Measurements from ENCODE around the gene MXD3. TPM values are rescaled to one million over a fixed set of nuclear protein-coding genes. Genes with fewer than 3 reads are reported as not detected.

MXD3 gene
- total and polyA plus RNA-seq, 2 donors, result 16.1 to 44.8 TPM

GRCh38 chr5:177336603-177337494 lies 25.2 kb upstream of the MXD3 start:
- H3K36me3 ChIP-seq (ENCODE audit: control insufficient read depth in 2 of 2, insufficient read depth in 2 of 2, low read length in 1 of 2), result peaks cover 77 to 81% of the 10 kb centered on the region in 2 donors
- no peak overlapping the region for H3K27ac ChIP-seq (ENCODE audit: low read depth in 1 of 2, low read length in 1 of 2)
- H3K9me3 ChIP-seq (ENCODE audit: control insufficient read depth in 2 of 2, insufficient read depth in 1 of 2, low read length in 1 of 2), result peaks cover 1 to 4% of the 10 kb centered on the region in 2 donors
- peaks cover 0 to 6% of the 10 kb centered on the region in 2 donors for H3K4me1 ChIP-seq (ENCODE audit: control insufficient read depth in 2 of 2, insufficient read depth in 2 of 2, low read length in 2 of 2)
- DNase-seq (ENCODE audit: low read depth in 6 of 9, low spot score in 9 of 9), result no peak
- H3K27me3 ChIP-seq (ENCODE audit: control insufficient read depth in 2 of 2, insufficient read depth in 1 of 2, low read length in 1 of 2), result no peaks in the 10 kb centered on the region
- 98% methylated on average over 36 of the region's 36 CpGs for WGBS
- H3K4me3 ChIP-seq (ENCODE audit: low read length in 2 of 2), result no peak overlapping the region

GRCh38 chr5:177336112-177336511 lies 24.4 kb upstream of the MXD3 start:
- H3K27ac ChIP-seq (ENCODE audit: low read depth in 1 of 2, low read length in 1 of 2), result no peak overlapping the region
- H3K27me3 ChIP-seq (ENCODE audit: control insufficient read depth in 2 of 2, insufficient read depth in 1 of 2, low read length in 1 of 2), result no peaks in the 10 kb centered on the region
- WGBS, result 74% methylated on average over 12 of the region's 12 CpGs
- peaks cover 0 to 11% of the 10 kb centered on the region in 2 donors for H3K4me1 ChIP-seq (ENCODE audit: control insufficient read depth in 2 of 2, insufficient read depth in 2 of 2, low read length in 2 of 2)
- no peak overlapping the region for H3K4me3 ChIP-seq (ENCODE audit: low read length in 2 of 2)
- DNase-seq (ENCODE audit: low read depth in 6 of 9, low spot score in 9 of 9), result peak in 1 of 9 donors; percentile 47
- H3K9me3 ChIP-seq (ENCODE audit: control insufficient read depth in 2 of 2, insufficient read depth in 1 of 2, low read length in 1 of 2), result peaks cover 1 to 4% of the 10 kb centered on the region in 2 donors
- H3K36me3 ChIP-seq (ENCODE audit: control insufficient read depth in 2 of 2, insufficient read depth in 2 of 2, low read length in 1 of 2), result peaks cover 77 to 89% of the 10 kb centered on the region in 2 donors

- no peak overlapping the region for H3K27ac ChIP-seq (ENCODE audit: low read depth in 1 of 2, low read length in 1 of 2)
- H3K27me3 ChIP-seq (ENCODE audit: control insufficient read depth in 2 of 2, insufficient read depth in 1 of 2, low read length in 1 of 2), result no peaks in the 10 kb centered on the region
- H3K36me3 ChIP-seq (ENCODE audit: control insufficient read depth in 2 of 2, insufficient read depth in 2 of 2, low read length in 1 of 2), result peaks cover 81 to 93% of the 10 kb centered on the region in 2 donors
- H3K4me1 ChIP-seq (ENCODE audit: control insufficient read depth in 2 of 2, insufficient read depth in 2 of 2, low read length in 2 of 2), result peaks cover 0 to 11% of the 10 kb centered on the region in 2 donors
- no peak for DNase-seq (ENCODE audit: low read depth in 6 of 9, low spot score in 9 of 9)
- 97% methylated on average over 7 of the region's 7 CpGs for WGBS
- H3K9me3 ChIP-seq (ENCODE audit: control insufficient read depth in 2 of 2, insufficient read depth in 1 of 2, low read length in 1 of 2), result peaks cover 1 to 4% of the 10 kb centered on the region in 2 donors
- H3K4me3 ChIP-seq (ENCODE audit: low read length in 2 of 2), result no peak overlapping the region
Measured at GRCh38 chr5:177335701-177336065, 24.0 kb upstream of the MXD3 start.

GRCh38 chr5:177334781-177335700 lies 23.3 kb upstream of the MXD3 start:
- Histone ChIP-seq H3K4me3 (ENCODE audit: low read length in 2 of 2) (no peak overlapping the region), H3K4me1 (ENCODE audit: control insufficient read depth in 2 of 2, insufficient read depth in 2 of 2, low read length in 2 of 2) (peaks cover 0 to 14% of the 10 kb centered on the region in 2 donors), H3K27me3 (ENCODE audit: control insufficient read depth in 2 of 2, insufficient read depth in 1 of 2, low read length in 1 of 2) (no peaks in the 10 kb centered on the region), H3K27ac (ENCODE audit: low read depth in 1 of 2, low read length in 1 of 2) (no peak overlapping the region), H3K36me3 (ENCODE audit: control insufficient read depth in 2 of 2, insufficient read depth in 2 of 2, low read length in 1 of 2) (peaks cover 88 to 95% of the 10 kb centered on the region in 2 donors), H3K9me3 (ENCODE audit: control insufficient read depth in 2 of 2, insufficient read depth in 1 of 2, low read length in 1 of 2) (peaks cover 1 to 4% of the 10 kb centered on the region in 2 donors)
- WGBS, result 98% methylated on average over 21 of the region's 21 CpGs
- no peak for DNase-seq (ENCODE audit: low read depth in 6 of 9, low spot score in 9 of 9)

GRCh38 chr5:177334155-177334551 lies 22.5 kb upstream of the MXD3 start:
- Histone ChIP-seq H3K4me3 (ENCODE audit: low read length in 2 of 2) (no peak overlapping the region), H3K36me3 (ENCODE audit: control insufficient read depth in 2 of 2, insufficient read depth in 2 of 2, low read length in 1 of 2) (peaks cover 86 to 96% of the 10 kb centered on the region in 2 donors), H3K9me3 (ENCODE audit: control insufficient read depth in 2 of 2, insufficient read depth in 1 of 2, low read length in 1 of 2) (peaks cover under 1 to 4% of the 10 kb centered on the region in 2 donors), H3K27ac (ENCODE audit: low read depth in 1 of 2, low read length in 1 of 2) (no peak overlapping the region), H3K4me1 (ENCODE audit: control insufficient read depth in 2 of 2, insufficient read depth in 2 of 2, low read length in 2 of 2) (peaks cover 0 to 14% of the 10 kb centered on the region in 2 donors), H3K27me3 (ENCODE audit: control insufficient read depth in 2 of 2, insufficient read depth in 1 of 2, low read length in 1 of 2) (no peaks in the 10 kb centered on the region)
- WGBS, result 97% methylated on average over 15 of the region's 15 CpGs
- no peak for DNase-seq (ENCODE audit: low read depth in 6 of 9, low spot score in 9 of 9)

GRCh38 chr5:177333420-177334154 lies 21.9 kb upstream of the MXD3 start:
- no peaks in the 10 kb centered on the region for H3K27me3 ChIP-seq (ENCODE audit: control insufficient read depth in 2 of 2, insufficient read depth in 1 of 2, low read length in 1 of 2)
- peaks cover 87 to 93% of the 10 kb centered on the region in 2 donors for H3K36me3 ChIP-seq (ENCODE audit: control insufficient read depth in 2 of 2, insufficient read depth in 2 of 2, low read length in 1 of 2)
- no peak overlapping the region for H3K27ac ChIP-seq (ENCODE audit: low read depth in 1 of 2, low read length in 1 of 2)
- DNase-seq (ENCODE audit: low read depth in 6 of 9, low spot score in 9 of 9), result no peak
- peaks cover 0 to 4% of the 10 kb centered on the region in 2 donors for H3K9me3 ChIP-seq (ENCODE audit: control insufficient read depth in 2 of 2, insufficient read depth in 1 of 2, low read length in 1 of 2)
- H3K4me3 ChIP-seq (ENCODE audit: low read length in 2 of 2), result no peak overlapping the region
- 97% methylated on average over 16 of the region's 16 CpGs for WGBS
- peaks cover 0 to 14% of the 10 kb centered on the region in 2 donors for H3K4me1 ChIP-seq (ENCODE audit: control insufficient read depth in 2 of 2, insufficient read depth in 2 of 2, low read length in 2 of 2)

- WGBS, result 86% methylated on average over 13 of the region's 13 CpGs
- Histone ChIP-seq H3K36me3 (ENCODE audit: control insufficient read depth in 2 of 2, insufficient read depth in 2 of 2, low read length in 1 of 2) (peaks cover 86 to 90% of the 10 kb centered on the region in 2 donors), H3K4me3 (ENCODE audit: low read length in 2 of 2) (no peak overlapping the region), H3K9me3 (ENCODE audit: control insufficient read depth in 2 of 2, insufficient read depth in 1 of 2, low read length in 1 of 2) (peaks cover 0 to 4% of the 10 kb centered on the region in 2 donors), H3K27me3 (ENCODE audit: control insufficient read depth in 2 of 2, insufficient read depth in 1 of 2, low read length in 1 of 2) (no peaks in the 10 kb centered on the region), H3K4me1 (ENCODE audit: control insufficient read depth in 2 of 2, insufficient read depth in 2 of 2, low read length in 2 of 2) (peaks cover 0 to 14% of the 10 kb centered on the region in 2 donors), H3K27ac (ENCODE audit: low read depth in 1 of 2, low read length in 1 of 2) (no peak overlapping the region)
- no peak for DNase-seq (ENCODE audit: low read depth in 6 of 9, low spot score in 9 of 9)
Measured at GRCh38 chr5:177332896-177333260, 21.2 kb upstream of the MXD3 start.

- DNase-seq (ENCODE audit: low read depth in 6 of 9, low spot score in 9 of 9), result no peak
- no peak overlapping the region for H3K4me3 ChIP-seq (ENCODE audit: low read length in 2 of 2)
- 55% methylated on average over 35 of the region's 35 CpGs for WGBS
- peaks cover 80 to 84% of the 10 kb centered on the region in 2 donors for H3K36me3 ChIP-seq (ENCODE audit: control insufficient read depth in 2 of 2, insufficient read depth in 2 of 2, low read length in 1 of 2)
- H3K4me1 ChIP-seq (ENCODE audit: control insufficient read depth in 2 of 2, insufficient read depth in 2 of 2, low read length in 2 of 2), result peaks cover 0 to 14% of the 10 kb centered on the region in 2 donors
- H3K27me3 ChIP-seq (ENCODE audit: control insufficient read depth in 2 of 2, insufficient read depth in 1 of 2, low read length in 1 of 2), result no peaks in the 10 kb centered on the region
- peaks cover 0 to 4% of the 10 kb centered on the region in 2 donors for H3K9me3 ChIP-seq (ENCODE audit: control insufficient read depth in 2 of 2, insufficient read depth in 1 of 2, low read length in 1 of 2)
- H3K27ac ChIP-seq (ENCODE audit: low read depth in 1 of 2, low read length in 1 of 2), result no peak overlapping the region
Measured at GRCh38 chr5:177332031-177332895, 20.6 kb upstream of the MXD3 start.

All from thymus (tissue), 11 donors.